ENCODE results near the gene ZNF407. TPM values are rescaled to one million over a fixed set of nuclear protein-coding genes. Genes with fewer than 3 reads are reported as not detected.
"Not testable (repeated sequence)": the region's sequence is repeated elsewhere in the genome, so short reads cannot be mapped to it uniquely, and the experiment has no call there.

Gene ZNF407
- total and polyA plus RNA-seq, 8 donors: 2.1 to 49.0 (median 14.6) TPM

DNA sequence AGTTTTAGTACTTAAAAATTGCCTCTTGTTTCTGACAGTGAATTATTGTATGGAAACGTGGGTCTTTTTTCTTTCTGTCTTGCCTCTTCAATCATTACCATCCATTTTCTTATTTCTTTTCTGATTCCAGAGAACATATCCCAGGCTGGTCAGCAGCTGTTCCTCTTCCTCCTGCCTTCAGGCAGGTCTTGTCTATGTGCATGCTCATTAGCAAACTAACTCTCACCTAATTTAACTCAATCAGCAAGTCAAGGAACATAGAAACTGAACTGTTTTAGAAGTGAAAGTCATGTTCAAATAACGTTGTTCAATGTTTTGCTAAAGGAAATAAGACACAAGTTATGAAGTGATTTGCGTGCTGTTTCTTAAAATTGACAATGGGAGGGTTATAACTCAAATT, 369.8 kb downstream of the ZNF407 start:
- H3K4me3 ChIP-seq: no peak overlapping the region
- intact Hi-C loops (cut with DNase I; ENCODE audit: low total_unique reads): no loop called here
- no peak for DNase-seq
- 85 to 91% (median 89%) methylated on average over 3 of the region's 3 CpGs for WGBS, 5 donors
- H3K27me3 ChIP-seq: no peaks in the 10 kb centered on the region
- H3K36me3 ChIP-seq: no peaks in the 10 kb centered on the region
- peaks cover 0 to 11% (median 0%) of the 10 kb centered on the region in 4 donors for H3K4me1 ChIP-seq
- peaks cover 0 to 4% (median 0%) of the 10 kb centered on the region in 4 donors for H3K9me3 ChIP-seq
- no peak for TF ChIP-seq POLR2A (IDR thresholded peaks at IDR 0.05)
- TF ChIP-seq POLR2AphosphoS5 (IDR thresholded peaks at IDR 0.05): no peak
- no peak for TF ChIP-seq CTCF (IDR thresholded peaks at IDR 0.05)
- TF ChIP-seq EP300 (IDR thresholded peaks at IDR 0.05): no peak
- no peak overlapping the region for H3K27ac ChIP-seq

- TF ChIP-seq CTCF (IDR thresholded peaks at IDR 0.05) (no peak), POLR2A (IDR thresholded peaks at IDR 0.05) (no peak), EP300 (IDR thresholded peaks at IDR 0.05) (no peak), POLR2AphosphoS5 (IDR thresholded peaks at IDR 0.05) (no peak)
- Histone ChIP-seq H3K4me3 (no peak overlapping the region), H3K27ac (no peak overlapping the region), H3K4me1 (peaks cover 0 to 11% (median 0%) of the 10 kb centered on the region in 4 donors), H3K36me3 (no peaks in the 10 kb centered on the region), H3K27me3 (no peaks in the 10 kb centered on the region), H3K9me3 (peaks cover 0 to 4% (median 0%) of the 10 kb centered on the region in 4 donors)
- DNase-seq: no peak
- intact Hi-C loops (cut with DNase I; ENCODE audit: low total_unique reads): no loop called here
- 95 to 100% (median 98%) methylated on average over 2 of the region's 2 CpGs for WGBS, 5 donors
Measured at GRCh38 chr18:74967979-74968378, 370.3 kb downstream of the ZNF407 start.

DNA sequence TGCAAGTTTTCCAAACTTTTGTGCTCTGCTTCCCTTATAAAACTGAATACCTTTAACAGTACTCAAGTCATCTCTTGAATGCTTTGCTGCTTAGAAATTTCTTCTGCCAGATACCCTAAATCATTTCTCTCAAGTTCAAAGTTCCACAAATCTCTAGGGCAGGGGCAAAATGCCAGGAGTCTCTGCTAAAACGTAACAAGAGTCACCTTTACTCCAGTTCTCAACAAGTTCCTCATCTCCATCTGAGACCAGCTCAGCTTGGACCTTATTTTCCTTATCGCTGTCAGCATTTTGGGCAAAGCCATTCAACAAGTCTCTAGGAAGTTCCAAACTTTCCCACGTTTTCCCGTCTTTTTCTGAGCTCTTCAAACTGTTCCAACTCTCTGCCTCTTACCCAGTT, 373.7 kb downstream of the ZNF407 start:
- WGBS, 5 donors: 63 to 75% (median 69%) methylated on average over 4 of the region's 4 CpGs
- intact Hi-C loops (cut with DNase I; ENCODE audit: low total_unique reads); H3K4me3 ChIP-seq; H3K36me3 ChIP-seq; H3K27me3 ChIP-seq; DNase-seq; H3K9me3 ChIP-seq; H3K27ac ChIP-seq: not testable (repeated sequence)
- peaks cover 0 to 17% (median 0%) of the 10 kb centered on the region in 4 donors for H3K4me1 ChIP-seq

- H3K4me3 ChIP-seq; DNase-seq; H3K27ac ChIP-seq; H3K27me3 ChIP-seq; H3K36me3 ChIP-seq; intact Hi-C loops (cut with DNase I; ENCODE audit: low total_unique reads); H3K9me3 ChIP-seq: not testable (repeated sequence)
- peaks cover 0 to 18% (median 0%) of the 10 kb centered on the region in 4 donors for H3K4me1 ChIP-seq
- WGBS, 5 donors: 29 to 91% (median 86%) methylated on average over 2 of the region's 2 CpGs
Measured at GRCh38 chr18:74971776-74972175, 374.1 kb downstream of the ZNF407 start.

- no peak for DNase-seq
- intact Hi-C loops (cut with DNase I; ENCODE audit: low total_unique reads): no loop called here
- Histone ChIP-seq H3K27me3 (no peaks in the 10 kb centered on the region), H3K27ac (no peak overlapping the region), H3K4me1 (peaks cover 0 to 18% (median 0%) of the 10 kb centered on the region in 4 donors), H3K9me3 (no peaks in the 10 kb centered on the region), H3K36me3 (no peaks in the 10 kb centered on the region), H3K4me3 (no peak overlapping the region)
- 30 to 52% (median 40%) methylated on average over 1 of the region's 1 CpG for WGBS, 5 donors
- TF ChIP-seq EP300 (IDR thresholded peaks at IDR 0.05) (no peak), CTCF (IDR thresholded peaks at IDR 0.05) (no peak), POLR2AphosphoS5 (IDR thresholded peaks at IDR 0.05) (no peak), POLR2A (IDR thresholded peaks at IDR 0.05) (no peak)
Measured at GRCh38 chr18:74972354-74972753, 374.7 kb downstream of the ZNF407 start.

All from stomach (tissue), 9 donors.